ENCODE measurements around the gene ISG15.

ISG15 gene

GRCh38 chr1:1061682-1062345 lies 48.5 kb downstream of the ISG15 start:
- DNase-seq = no peak

- no peak for DNase-seq
Measured at GRCh38 chr1:1062348-1063163, 49.3 kb downstream of the ISG15 start.

- no peak for DNase-seq
Measured at GRCh38 chr1:1063261-1063944, 50.1 kb downstream of the ISG15 start.

Measured in CD4-positive, alpha-beta T cell treated with Interferon alpha-2 for 1 hour (primary cell).